Measurements from ENCODE around the gene RAB25. TPM values are rescaled to one million over a fixed set of nuclear protein-coding genes. Genes with fewer than 3 reads are reported as not detected.

RAB25 gene
- total and polyA plus RNA-seq, 4 donors = 62.7 to 156 (median 87.2) TPM

DNA sequence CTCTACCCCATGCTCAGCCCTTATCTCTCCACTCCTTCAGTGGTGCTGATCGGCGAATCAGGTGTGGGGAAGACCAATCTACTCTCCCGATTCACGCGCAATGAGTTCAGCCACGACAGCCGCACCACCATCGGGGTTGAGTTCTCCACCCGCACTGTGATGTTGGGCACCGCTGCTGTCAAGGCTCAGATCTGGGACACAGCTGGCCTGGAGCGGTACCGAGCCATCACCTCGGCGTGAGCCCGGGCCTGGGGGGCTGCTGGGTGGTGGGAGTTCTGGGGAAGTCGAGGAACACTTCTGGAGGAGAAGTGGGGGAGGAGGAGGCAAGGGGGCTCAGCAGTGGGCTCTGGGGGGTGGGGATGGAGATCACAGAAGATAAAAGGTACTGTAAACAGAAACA lies 4.9 kb downstream of the RAB25 start:
- WGBS, 2 donors = 77 to 81% methylated on average over 16 of the region's 16 CpGs
- Histone ChIP-seq H3K9ac (ENCODE audit: insufficient read depth in 1 of 2, low read length in 2 of 2) (no peak overlapping the region), H3K9me3 (ENCODE audit: control insufficient read depth in 4 of 4, insufficient read depth in 3 of 4, low read length in 3 of 4) (no peaks in the 10 kb centered on the region), H3K27ac (ENCODE audit: low read depth in 1 of 2, low read length in 1 of 2) (no peak overlapping the region), H3K36me3 (ENCODE audit: control insufficient read depth in 4 of 4, insufficient read depth in 4 of 4, low read length in 4 of 4) (no peaks in the 10 kb centered on the region), H3K4me1 (ENCODE audit: control insufficient read depth in 5 of 5, insufficient read depth in 5 of 5, low read length in 5 of 5) (peaks cover 0 to 11% (median 0%) of the 10 kb centered on the region in 5 donors), H3K27me3 (ENCODE audit: control insufficient read depth in 3 of 3, insufficient read depth in 3 of 3, low read length in 2 of 3) (no peaks in the 10 kb centered on the region), H3K4me3 (no peak overlapping the region)
- ATAC-seq (ENCODE audit: insufficient read depth, low FRiP score) = no peak
- no peak for DNase-seq
- TF ChIP-seq, protein P1, sequence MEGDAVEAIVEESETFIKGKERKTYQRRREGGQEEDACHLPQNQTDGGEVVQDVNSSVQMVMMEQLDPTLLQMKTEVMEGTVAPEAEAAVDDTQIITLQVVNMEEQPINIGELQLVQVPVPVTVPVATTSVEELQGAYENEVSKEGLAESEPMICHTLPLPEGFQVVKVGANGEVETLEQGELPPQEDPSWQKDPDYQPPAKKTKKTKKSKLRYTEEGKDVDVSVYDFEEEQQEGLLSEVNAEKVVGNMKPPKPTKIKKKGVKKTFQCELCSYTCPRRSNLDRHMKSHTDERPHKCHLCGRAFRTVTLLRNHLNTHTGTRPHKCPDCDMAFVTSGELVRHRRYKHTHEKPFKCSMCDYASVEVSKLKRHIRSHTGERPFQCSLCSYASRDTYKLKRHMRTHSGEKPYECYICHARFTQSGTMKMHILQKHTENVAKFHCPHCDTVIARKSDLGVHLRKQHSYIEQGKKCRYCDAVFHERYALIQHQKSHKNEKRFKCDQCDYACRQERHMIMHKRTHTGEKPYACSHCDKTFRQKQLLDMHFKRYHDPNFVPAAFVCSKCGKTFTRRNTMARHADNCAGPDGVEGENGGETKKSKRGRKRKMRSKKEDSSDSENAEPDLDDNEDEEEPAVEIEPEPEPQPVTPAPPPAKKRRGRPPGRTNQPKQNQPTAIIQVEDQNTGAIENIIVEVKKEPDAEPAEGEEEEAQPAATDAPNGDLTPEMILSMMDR (IDR thresholded peaks at IDR 0.05; ENCODE audit: control extremely low read depth, extremely low read depth) = no peak

DNA sequence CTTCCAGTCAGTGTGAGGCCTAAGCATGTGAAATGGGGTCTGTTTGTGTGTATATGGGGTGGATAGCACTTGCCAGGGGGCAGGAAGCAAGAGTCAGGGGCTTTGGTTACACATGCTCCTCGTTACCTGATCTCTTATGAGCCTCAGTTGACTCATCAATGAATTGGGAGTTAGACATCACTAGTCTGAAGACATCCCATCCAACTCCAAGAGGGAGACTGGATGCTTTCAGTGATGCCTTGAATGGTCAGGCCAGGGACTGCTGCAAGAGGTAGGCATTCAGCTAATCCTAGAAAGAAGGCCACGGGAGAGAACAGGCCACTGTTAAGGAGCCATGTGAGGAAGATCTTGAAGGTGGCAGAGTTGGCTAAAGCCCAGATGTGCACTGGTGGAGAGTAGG lies 6.3 kb downstream of the RAB25 start:
- H3K4me3 ChIP-seq = no peak overlapping the region
- H3K27ac ChIP-seq (ENCODE audit: low read depth in 1 of 2, low read length in 1 of 2) = no peak overlapping the region
- H3K4me1 ChIP-seq (ENCODE audit: control insufficient read depth in 5 of 5, insufficient read depth in 5 of 5, low read length in 5 of 5) = peaks cover 0 to 9% (median 0%) of the 10 kb centered on the region in 5 donors
- WGBS, 2 donors = 86 to 89% methylated on average over 2 of the region's 2 CpGs
- TF ChIP-seq, protein P1 (IDR thresholded peaks at IDR 0.05; ENCODE audit: control extremely low read depth, extremely low read depth) = no peak
- DNase-seq (no peak), ATAC-seq (ENCODE audit: insufficient read depth, low FRiP score) (no peak)
- no peak overlapping the region for H3K9ac ChIP-seq (ENCODE audit: insufficient read depth in 1 of 2, low read length in 2 of 2)
- H3K36me3 ChIP-seq (ENCODE audit: control insufficient read depth in 4 of 4, insufficient read depth in 4 of 4, low read length in 4 of 4) = no peaks in the 10 kb centered on the region
- H3K27me3 ChIP-seq (ENCODE audit: control insufficient read depth in 3 of 3, insufficient read depth in 3 of 3, low read length in 2 of 3) = no peaks in the 10 kb centered on the region
- no peaks in the 10 kb centered on the region for H3K9me3 ChIP-seq (ENCODE audit: control insufficient read depth in 4 of 4, insufficient read depth in 3 of 4, low read length in 3 of 4)

DNA sequence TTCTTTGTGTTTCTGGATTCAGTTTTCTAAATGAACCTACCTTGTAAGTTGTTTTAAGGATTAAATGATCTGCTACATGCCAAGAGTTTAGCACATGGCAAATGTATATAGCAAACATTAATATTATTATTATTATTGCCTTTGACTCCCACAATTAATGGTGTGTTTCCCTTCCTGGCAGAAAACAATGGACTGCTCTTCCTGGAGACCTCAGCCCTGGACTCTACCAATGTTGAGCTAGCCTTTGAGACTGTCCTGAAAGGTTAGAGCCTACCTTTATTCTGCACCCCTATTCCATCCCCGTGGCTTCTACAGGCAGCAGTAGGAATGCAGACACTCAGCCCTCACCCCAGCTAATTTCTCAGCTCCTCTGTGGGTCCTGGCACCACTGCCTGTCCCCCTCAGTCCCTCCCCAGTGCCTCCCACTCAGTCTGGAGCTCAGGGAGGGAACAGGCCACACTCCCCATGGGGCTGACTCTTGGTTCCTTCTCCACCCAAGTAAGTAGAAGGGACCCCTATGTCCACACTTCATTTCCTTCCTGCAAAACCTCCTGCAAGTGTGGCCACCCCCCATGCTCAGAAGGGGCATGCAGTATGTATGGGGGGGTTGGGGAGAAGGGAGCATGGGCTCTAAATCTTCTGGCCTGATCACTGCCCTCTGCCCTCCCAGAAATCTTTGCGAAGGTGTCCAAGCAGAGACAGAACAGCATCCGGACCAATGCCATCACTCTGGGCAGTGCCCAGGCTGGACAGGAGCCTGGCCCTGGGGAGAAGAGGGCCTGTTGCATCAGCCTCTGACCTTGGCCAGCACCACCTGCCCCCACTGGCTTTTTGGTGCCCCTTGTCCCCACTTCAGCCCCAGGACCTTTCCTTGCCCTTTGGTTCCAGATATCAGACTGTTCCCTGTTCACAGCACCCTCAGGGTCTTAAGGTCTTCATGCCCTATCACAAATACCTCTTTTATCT lies 8.8 kb downstream of the RAB25 start:
- DNase-seq = no peak
- no peak overlapping the region for H3K9ac ChIP-seq (ENCODE audit: insufficient read depth in 1 of 2, low read length in 2 of 2)
- H3K36me3 ChIP-seq (ENCODE audit: control insufficient read depth in 4 of 4, insufficient read depth in 4 of 4, low read length in 4 of 4) = peaks cover 0 to 2% (median 0%) of the 10 kb centered on the region in 4 donors
- H3K27ac ChIP-seq (ENCODE audit: low read depth in 1 of 2, low read length in 1 of 2) = no peak overlapping the region
- no peaks in the 10 kb centered on the region for H3K9me3 ChIP-seq (ENCODE audit: control insufficient read depth in 4 of 4, insufficient read depth in 3 of 4, low read length in 3 of 4)
- TF ChIP-seq, protein P1 (IDR thresholded peaks at IDR 0.05; ENCODE audit: control extremely low read depth, extremely low read depth) = no peak
- H3K4me3 ChIP-seq = no peak overlapping the region
- WGBS, 2 donors = 64 to 82% methylated on average over 2 to 3 of the region's 3 CpGs
- ATAC-seq (ENCODE audit: insufficient read depth, low FRiP score) = no peak
- no peaks in the 10 kb centered on the region for H3K27me3 ChIP-seq (ENCODE audit: control insufficient read depth in 3 of 3, insufficient read depth in 3 of 3, low read length in 2 of 3)
- peaks cover 0 to 17% (median 5%) of the 10 kb centered on the region in 5 donors for H3K4me1 ChIP-seq (ENCODE audit: control insufficient read depth in 5 of 5, insufficient read depth in 5 of 5, low read length in 5 of 5)
